Stimulated activated CD8-positive, alpha-beta memory T cell treated with anti-CD3 and anti-CD28 coated beads, Interleukin-12 subunit alpha, Interleukin-12 subunit beta, amount 100 ng/mL, for 4 hours (primary cell): ENCODE measurements around the gene ABCC10.
"Not testable (repeated sequence)": the region's sequence is repeated elsewhere in the genome, so short reads cannot be mapped to it uniquely, and the experiment has no call there.

Source experiments
- DNase-seq: peaks from one replicate; pipeline ENCODE4 v3.0.0-alpha.2; 2020; ENCODE audit warnings: low read depth

Gene ABCC10

GRCh38 chr6:43427406-43428111 is at the start of gene ABCC10:
Gene ABCC10, plus strand, starts transcription at chr6:43427541. Its CDS starts 438 bp downstream, at chr6:43427979.
- DNase-seq, result peak; percentile 88

- DNase-seq, result no peak
Measured at GRCh38 chr6:43377710-43378229, 49.6 kb upstream of the ABCC10 start.

GRCh38 chr6:43378631-43379030 is 48.7 kb upstream of the ABCC10 start:
- no peak for DNase-seq

GRCh38 chr6:43380858-43381257 is 46.5 kb upstream of the ABCC10 start:
- DNase-seq, result not testable (repeated sequence)

GRCh38 chr6:43383021-43383667 is 44.2 kb upstream of the ABCC10 start:
- DNase-seq, result no peak

- DNase-seq, result no peak
Measured at GRCh38 chr6:43386492-43386891, 40.8 kb upstream of the ABCC10 start.

GRCh38 chr6:43389730-43390295 is 37.5 kb upstream of the ABCC10 start:
- DNase-seq, result no peak

- DNase-seq, result not testable (repeated sequence)
Measured at GRCh38 chr6:43390753-43391439, 36.4 kb upstream of the ABCC10 start.

- no peak for DNase-seq
Measured at GRCh38 chr6:43391440-43392031, 35.8 kb upstream of the ABCC10 start.

GRCh38 chr6:43393133-43393532 is 34.2 kb upstream of the ABCC10 start:
- not testable (repeated sequence) for DNase-seq

GRCh38 chr6:43393602-43394001 is 33.7 kb upstream of the ABCC10 start:
- DNase-seq, result no peak

GRCh38 chr6:43394982-43395381 is 32.4 kb upstream of the ABCC10 start:
- DNase-seq, result no peak

GRCh38 chr6:43395776-43396175 is 31.6 kb upstream of the ABCC10 start:
- no peak for DNase-seq

- DNase-seq, result no peak
Measured at GRCh38 chr6:43396408-43397149, 30.8 kb upstream of the ABCC10 start.

- DNase-seq, result no peak
Measured at GRCh38 chr6:43399932-43400487, 27.3 kb upstream of the ABCC10 start.

GRCh38 chr6:43401730-43402129 is 25.6 kb upstream of the ABCC10 start:
- no peak for DNase-seq

GRCh38 chr6:43402820-43403219 is 24.5 kb upstream of the ABCC10 start:
- no peak for DNase-seq

- no peak for DNase-seq
Measured at GRCh38 chr6:43405354-43405753, 22.0 kb upstream of the ABCC10 start.

- DNase-seq, result no peak
Measured at GRCh38 chr6:43407296-43407695, 20.0 kb upstream of the ABCC10 start.

GRCh38 chr6:43408259-43408658 is 19.1 kb upstream of the ABCC10 start:
- DNase-seq, result no peak

GRCh38 chr6:43410776-43411175 is 16.6 kb upstream of the ABCC10 start:
- DNase-seq, result not testable (repeated sequence)
